Neural progenitor cell (in vitro differentiated cells): ENCODE data around the gene VTN. TPM values are rescaled to one million over a fixed set of nuclear protein-coding genes. Genes with fewer than 3 reads are reported as not detected.

Experiments used
- DNase-seq: peaks from one replicate; pipeline ENCODE4 v3.0.0-alpha.2; 2016; ENCODE audit warnings: low spot score
- H2AFZ ChIP-seq: fragments of 200-600 bp; sonication (generic); replicated peaks from 2 replicates; pipeline ENCODE4 v1.6.1; 2016; ENCODE audit warnings: antibody characterized with exemption
- H3F3A ChIP-seq: fragments of 200-600 bp; sonication (generic); 2 replicates; pipeline ENCODE4 v1.6.1; 2016; ENCODE audit warnings: antibody characterized with exemption, low read depth
- H3K27ac ChIP-seq: fragments of 200-600 bp; sonication (generic); 2 replicates; pipeline ENCODE4 v1.5.1; 2016; ENCODE audit warnings: mild to moderate bottlenecking
- H3K27me3 ChIP-seq: fragments of 200-600 bp; sonication (generic); 2 replicates; pipeline ENCODE4 v1.6.1; 2016; ENCODE audit warnings: mild to moderate bottlenecking, moderate library complexity
- H3K36me3 ChIP-seq: fragments of 200-600 bp; sonication (generic); 2 replicates; pipeline ENCODE4 v1.5.1; 2016
- H3K4me1 ChIP-seq: fragments of 200-600 bp; sonication (generic); 2 replicates; pipeline ENCODE4 v1.6.1; 2016; ENCODE audit warnings: mixed run types
- H3K4me2 ChIP-seq: fragments of 200-600 bp; sonication (generic); 2 replicates; pipeline ENCODE4 v1.6.1; 2016
- H3K4me3 ChIP-seq: fragments of 200-600 bp; sonication (generic); 2 replicates; pipeline ENCODE4 v1.5.1; 2016
- H3K79me2 ChIP-seq: fragments of 200-600 bp; sonication (generic); 2 replicates; pipeline ENCODE4 v1.6.1; 2016; ENCODE audit warnings: low read depth
- H3K9ac ChIP-seq: fragments of 200-600 bp; sonication (generic); 2 replicates; pipeline ENCODE4 v1.6.1; 2016
- H3K9me3 ChIP-seq: fragments of 200-600 bp; sonication (generic); 2 replicates; pipeline ENCODE4 v1.5.1; 2016; ENCODE audit warnings: low read depth
- H4K20me1 ChIP-seq: fragments of 200-600 bp; sonication (generic); 2 replicates; pipeline ENCODE4 v1.6.1; 2016; ENCODE audit warnings: low read depth
- H3K27ac Mint-ChIP-seq: 3 replicates; pipeline ENCODE4 v1.8.0; 2021; ENCODE audit warnings: mixed read lengths
- H3K27me3 Mint-ChIP-seq: 2 replicates; pipeline ENCODE4 v1.8.0; 2022; ENCODE audit warnings: low read depth, mild to moderate bottlenecking, inconsistent platforms, moderate library complexity, mixed read lengths; ENCODE audit not compliant: insufficient read depth
- H3K36me3 Mint-ChIP-seq: 3 replicates; pipeline ENCODE4 v1.8.0; 2021; ENCODE audit warnings: mixed read lengths
- H3K4me1 Mint-ChIP-seq: 3 replicates; pipeline ENCODE4 v1.8.0; 2021; ENCODE audit warnings: mixed read lengths
- H3K4me3 Mint-ChIP-seq: 3 replicates; pipeline ENCODE4 v1.8.0; 2021; ENCODE audit warnings: mild to moderate bottlenecking, moderate library complexity, mixed read lengths
- H3K9me3 Mint-ChIP-seq: 3 replicates; pipeline ENCODE4 v1.8.0; 2020; ENCODE audit warnings: mixed read lengths
- EZH2 ChIP-seq: fragments of 200-600 bp; sonication (generic); IDR thresholded peaks from 2 replicates; pipeline ENCODE4 v1.6.1; 2017; ENCODE audit warnings: antibody characterized with exemption, mild to moderate bottlenecking, moderate library complexity
- EZH2phosphoT487 ChIP-seq: fragments of 200-600 bp; sonication (generic); IDR thresholded peaks from 2 replicates; pipeline ENCODE4 v1.6.1; 2017; ENCODE audit warnings: antibody characterized with exemption
- total RNA-seq: library from RNA; depleted of rRNA; stranded (reverse); fragments of >200 nt; gene quantifications from 2 replicates; pipeline ENCODE4 v1.2.3, GENCODE V29; 2015; ENCODE audit warnings: low replicate concordance
- TF ChIP-seq, protein P1 (sequence below): fragments of 200-600 bp; sonication (generic); IDR thresholded peaks from 2 replicates; pipeline ENCODE4 v1.5.1; 2017; ENCODE audit warnings: antibody characterized with exemption, mild to moderate bottlenecking

Gene VTN
- total RNA-seq, 1 donor from 2014 or later, result 1.2 TPM

DNA sequence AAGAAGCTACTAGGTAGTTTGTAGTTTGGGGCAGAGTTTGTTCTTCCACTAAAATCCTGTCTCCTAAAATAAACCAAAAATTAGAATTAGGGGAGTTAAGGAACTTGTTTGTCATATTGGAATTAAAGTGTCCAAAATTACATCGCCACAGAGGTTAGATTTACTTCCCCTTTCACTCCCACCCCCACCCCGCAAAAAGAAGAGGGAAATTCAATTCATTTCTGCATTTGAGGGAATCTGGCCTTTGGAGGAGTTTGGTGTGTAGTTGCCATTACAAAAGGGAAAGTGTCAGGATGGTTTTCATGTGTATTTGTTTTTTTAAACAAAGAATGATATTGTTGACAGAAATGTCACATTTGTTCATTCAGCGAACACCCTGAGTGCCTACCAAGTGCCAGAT lies 45.3 kb downstream of the VTN start:
- Histone ChIP-seq H2AFZ (no peak overlapping the region), H3K9ac (no peak overlapping the region), H3K27ac (no peak overlapping the region), H3K36me3 (peaks cover 4% of the 10 kb centered on the region), H3K4me3 (no peak overlapping the region), H3K79me2 (peaks cover 89% of the 10 kb centered on the region), H3K4me2 (no peak overlapping the region), H3K9me3 (no peaks in the 10 kb centered on the region), H3F3A (peaks cover 26% of the 10 kb centered on the region), H4K20me1 (peaks cover 76% of the 10 kb centered on the region), H3K27me3 (no peaks in the 10 kb centered on the region), H3K4me1 (peaks cover 23% of the 10 kb centered on the region)
- no peak for DNase-seq
- Mint-ChIP-seq H3K4me3 (no peak overlapping the region), H3K27ac (no peak overlapping the region), H3K27me3 (no peaks in the 10 kb centered on the region), H3K4me1 (peaks cover 54% of the 10 kb centered on the region), H3K36me3 (peaks cover 32% of the 10 kb centered on the region), H3K9me3 (no peaks in the 10 kb centered on the region)
- TF ChIP-seq, protein P1, sequence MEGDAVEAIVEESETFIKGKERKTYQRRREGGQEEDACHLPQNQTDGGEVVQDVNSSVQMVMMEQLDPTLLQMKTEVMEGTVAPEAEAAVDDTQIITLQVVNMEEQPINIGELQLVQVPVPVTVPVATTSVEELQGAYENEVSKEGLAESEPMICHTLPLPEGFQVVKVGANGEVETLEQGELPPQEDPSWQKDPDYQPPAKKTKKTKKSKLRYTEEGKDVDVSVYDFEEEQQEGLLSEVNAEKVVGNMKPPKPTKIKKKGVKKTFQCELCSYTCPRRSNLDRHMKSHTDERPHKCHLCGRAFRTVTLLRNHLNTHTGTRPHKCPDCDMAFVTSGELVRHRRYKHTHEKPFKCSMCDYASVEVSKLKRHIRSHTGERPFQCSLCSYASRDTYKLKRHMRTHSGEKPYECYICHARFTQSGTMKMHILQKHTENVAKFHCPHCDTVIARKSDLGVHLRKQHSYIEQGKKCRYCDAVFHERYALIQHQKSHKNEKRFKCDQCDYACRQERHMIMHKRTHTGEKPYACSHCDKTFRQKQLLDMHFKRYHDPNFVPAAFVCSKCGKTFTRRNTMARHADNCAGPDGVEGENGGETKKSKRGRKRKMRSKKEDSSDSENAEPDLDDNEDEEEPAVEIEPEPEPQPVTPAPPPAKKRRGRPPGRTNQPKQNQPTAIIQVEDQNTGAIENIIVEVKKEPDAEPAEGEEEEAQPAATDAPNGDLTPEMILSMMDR, result no peak
- no peak for TF ChIP-seq EZH2
- TF ChIP-seq EZH2phosphoT487, result no peak

DNA sequence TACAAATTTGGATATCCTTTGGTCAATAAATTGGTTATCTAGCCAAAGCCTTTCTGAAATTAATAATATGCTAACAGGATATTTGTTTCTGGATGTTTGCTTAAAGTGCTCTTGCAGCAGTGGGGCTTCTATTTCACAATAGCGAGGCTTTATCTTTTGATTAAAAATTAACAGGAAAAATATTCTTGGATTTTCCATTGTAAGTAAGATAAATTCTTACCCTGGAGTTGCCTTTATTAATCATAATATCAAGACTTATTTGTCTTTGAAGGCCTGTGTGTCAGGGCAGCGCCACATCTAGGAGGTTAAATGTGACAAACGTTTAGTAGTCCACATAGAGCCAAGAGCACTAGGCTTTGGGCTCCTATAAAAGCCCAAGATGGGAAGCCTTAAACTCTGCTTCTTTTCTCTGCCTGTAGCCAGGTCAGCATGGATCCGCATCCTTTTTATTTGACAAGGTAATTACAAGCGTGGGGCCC lies 45.8 kb downstream of the VTN start:
- Histone ChIP-seq H3K27ac (peak overlapping the region; percentile 13), H3K27me3 (no peaks in the 10 kb centered on the region), H2AFZ (no peak overlapping the region), H3K9ac (no peak overlapping the region), H3K9me3 (no peaks in the 10 kb centered on the region), H4K20me1 (peaks cover 76% of the 10 kb centered on the region), H3K4me1 (peaks cover 23% of the 10 kb centered on the region), H3K4me3 (no peak overlapping the region), H3K4me2 (no peak overlapping the region), H3K79me2 (peaks cover 94% of the 10 kb centered on the region), H3F3A (peaks cover 24% of the 10 kb centered on the region), H3K36me3 (peaks cover 4% of the 10 kb centered on the region)
- Mint-ChIP-seq H3K27me3 (no peaks in the 10 kb centered on the region), H3K4me3 (no peak overlapping the region), H3K27ac (no peak overlapping the region), H3K9me3 (no peaks in the 10 kb centered on the region), H3K36me3 (peaks cover 32% of the 10 kb centered on the region), H3K4me1 (peaks cover 54% of the 10 kb centered on the region)
- TF ChIP-seq, protein P1, result no peak
- no peak for TF ChIP-seq EZH2phosphoT487
- TF ChIP-seq EZH2, result no peak
- DNase-seq, result no peak

DNA sequence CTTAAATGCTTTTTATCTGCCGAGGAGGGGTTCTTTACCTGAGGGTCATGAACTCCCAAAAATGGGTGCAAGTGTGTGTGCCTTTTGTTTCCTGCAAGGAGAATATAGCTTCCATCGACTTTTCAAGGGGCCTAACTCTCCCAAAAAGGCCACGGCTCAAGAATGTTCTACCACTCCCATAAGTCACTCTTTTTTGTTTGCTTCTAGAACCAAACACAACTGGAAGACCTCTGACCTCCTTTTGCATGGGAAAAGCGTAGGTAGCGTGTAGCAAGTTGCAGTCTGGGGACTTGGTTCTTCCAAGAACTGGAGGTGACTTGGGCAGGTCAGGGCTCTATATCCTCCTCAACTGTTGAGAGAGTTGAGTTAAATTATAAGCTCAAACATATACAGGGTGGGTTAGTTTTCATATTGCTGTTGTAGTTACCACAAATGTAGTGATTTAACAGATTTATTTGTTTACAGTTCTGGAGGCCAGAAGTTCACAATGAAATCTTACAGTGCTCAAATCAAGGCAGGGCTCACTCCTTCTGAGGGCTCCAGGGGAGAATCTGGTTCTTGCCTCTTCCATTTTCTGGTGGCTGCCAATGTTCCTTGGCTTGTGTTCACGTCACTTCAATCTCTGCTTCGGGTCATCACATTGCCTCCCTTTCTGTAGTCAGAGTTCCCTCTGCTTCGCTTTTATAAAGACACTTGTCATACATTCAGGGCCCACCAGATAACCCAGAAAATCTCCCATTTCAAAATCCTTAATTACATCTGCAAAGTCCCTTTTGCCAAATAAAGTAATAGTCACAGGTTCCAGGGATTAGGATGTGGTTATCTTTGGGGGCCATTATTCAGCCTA lies 49.7 kb downstream of the VTN start:
- no peaks in the 10 kb centered on the region for H3K9me3 Mint-ChIP-seq
- Histone ChIP-seq H3K36me3 (no peaks in the 10 kb centered on the region), H3K4me3 (peak overlapping the region; percentile 80), H3K27me3 (no peaks in the 10 kb centered on the region), H3K79me2 (peaks cover 67% of the 10 kb centered on the region), H3K4me1 (peaks cover 30% of the 10 kb centered on the region), H3K4me2 (peak overlapping the region; percentile 85), H3K9ac (peak overlapping the region; percentile 76), H3K27ac (no peak overlapping the region), H3F3A (peaks cover 4% of the 10 kb centered on the region), H3K9me3 (no peaks in the 10 kb centered on the region), H4K20me1 (peaks cover 54% of the 10 kb centered on the region), H2AFZ (no peak overlapping the region)
- peaks cover 55% of the 10 kb centered on the region for H3K4me1 Mint-ChIP-seq
- TF ChIP-seq EZH2phosphoT487 (no peak), EZH2 (no peak)
- TF ChIP-seq, protein P1, result no peak
- no peak for DNase-seq
- no peaks in the 10 kb centered on the region for H3K27me3 Mint-ChIP-seq
- H3K4me3 Mint-ChIP-seq, result peak overlapping the region; percentile 97
- H3K27ac Mint-ChIP-seq, result peak overlapping the region; percentile 31
- H3K36me3 Mint-ChIP-seq, result peaks cover 15% of the 10 kb centered on the region
